SK-N-SH (cell line): ENCODE measurements around the gene CHCHD3. TPM values are rescaled to one million over a fixed set of nuclear protein-coding genes. Genes with fewer than 3 reads are reported as not detected.

ENCODE experiments used
- CTCF ChIA-PET: fragments of 300-600, 350-600 bp; formaldehyde crosslinking; extraction: SDS; loops from one replicate; lab custom pipeline; 2021; lab: Yijun Ruan, JAX
- POLR2A ChIA-PET: fragments of 350-600 bp; sonication (Branson Sonifier 250); formaldehyde crosslinking; extraction: SDS; loops from one replicate; lab custom pipeline; 2020; ENCODE audit warnings: antibody characterized with exemption, inconsistent platforms; lab: Yijun Ruan, JAX
- DNase-seq: peaks from one replicate; pipeline ENCODE4 v3.0.0; 2012
- H2AFZ ChIP-seq: fragments of 200-600 bp; sonication (generic); 2 replicates; pipeline ENCODE4 v1.8.1; 2016; ENCODE audit warnings: antibody characterized with exemption, mild to moderate bottlenecking, low read depth
- H3F3A ChIP-seq: fragments of 200-600 bp; sonication (generic); replicated peaks from 2 replicates; pipeline ENCODE3; 2016; ENCODE audit warnings: antibody characterized with exemption, mild to moderate bottlenecking; ENCODE audit not compliant: insufficient read depth
- H3K27ac ChIP-seq, 2 experiments: fragments of 200-500 bp in 1 of 2; fragments of 200-600 bp in 1 of 2; sonication (Bioruptor generic) in 1 of 2; sonication (generic), shearing (Covaris generic) in 1 of 2; 2 replicates each; pipeline versions ENCODE4 v1.5.1 to v1.6.1; 2014 to 2016; ENCODE audit warnings: low read depth in 2 of 2, inconsistent platforms in 1 of 2, low read length in 1 of 2, mild to moderate bottlenecking in 1 of 2, mixed read lengths in 1 of 2
- H3K27me3 ChIP-seq: fragments of 200-600 bp; sonication (generic), shearing (Covaris generic); 2 replicates; pipeline ENCODE4 v1.6.1; 2016; ENCODE audit warnings: mixed run types; ENCODE audit not compliant: insufficient read depth
- H3K36me3 ChIP-seq, 2 experiments: fragments of 200-500 bp in 1 of 2; fragments of 200-600 bp in 1 of 2; sonication (Bioruptor generic) in 1 of 2; sonication (generic) in 1 of 2; replicated peaks in 1 of 2; 2 replicates each; pipeline versions ENCODE3 to v1.5.1; 2014 to 2016; ENCODE audit warnings: low read length in 1 of 2, mild to moderate bottlenecking in 1 of 2; ENCODE audit not compliant: insufficient read depth in 2 of 2, control insufficient read depth in 1 of 2
- H3K4me1 ChIP-seq, 2 experiments: fragments of 200-500 bp in 1 of 2; fragments of 200-600 bp in 1 of 2; sonication (Bioruptor generic) in 1 of 2; sonication (generic), shearing (Covaris generic) in 1 of 2; 2 replicates each; pipeline versions ENCODE4 v1.5.1 to v1.6.1; 2014 to 2016; ENCODE audit warnings: low read depth in 1 of 2, low read length in 1 of 2, mixed run types in 1 of 2; ENCODE audit not compliant: insufficient read depth in 2 of 2, control insufficient read depth in 1 of 2
- H3K4me2 ChIP-seq: fragments of 200-600 bp; sonication (generic), shearing (Covaris generic); 2 replicates; pipeline ENCODE4 v1.6.1; 2017; ENCODE audit warnings: mixed run types
- H3K4me3 ChIP-seq, 2 experiments: fragments of 200-500 bp in 1 of 2; fragments of 200-600 bp in 1 of 2; sonication (Bioruptor generic) in 1 of 2; sonication (generic), shearing (Covaris generic) in 1 of 2; 2 replicates each; pipeline versions ENCODE4 v1.5.1 to v1.8.1; 2014 to 2016; ENCODE audit warnings: low read depth in 2 of 2, inconsistent platforms in 1 of 2, low read length in 1 of 2, mild to moderate bottlenecking in 1 of 2, mixed read lengths in 1 of 2, moderate library complexity in 1 of 2
- H3K79me2 ChIP-seq: fragments of 200-600 bp; sonication (generic); 2 replicates; pipeline ENCODE4 v1.8.1; 2017; ENCODE audit warnings: mild to moderate bottlenecking; ENCODE audit not compliant: insufficient read depth
- H3K9ac ChIP-seq: fragments of 200-600 bp; sonication (generic); 2 replicates; pipeline ENCODE4 v1.6.1; 2017; ENCODE audit warnings: mixed run types
- H3K9me2 ChIP-seq: fragments of 200-600 bp; sonication (generic); 2 replicates; pipeline ENCODE4 v1.6.1; 2017; ENCODE audit warnings: mixed run types
- H3K9me3 ChIP-seq: fragments of 200-600 bp; sonication (generic); 2 replicates; pipeline ENCODE4 v1.6.1; 2017; ENCODE audit warnings: mixed run types, mild to moderate bottlenecking, moderate library complexity
- H4K20me1 ChIP-seq: fragments of 200-600 bp; sonication (generic); 2 replicates; pipeline ENCODE4 v1.6.1; 2017; ENCODE audit warnings: mild to moderate bottlenecking, mixed run types; ENCODE audit not compliant: insufficient read depth
- CTCF ChIP-seq: fragments of 200-600 bp; sonication (generic); IDR thresholded peaks from 2 replicates; pipeline ENCODE4 v1.6.1; 2017; ENCODE audit warnings: antibody characterized with exemption, mild to moderate bottlenecking, moderate library complexity
- ELF1 ChIP-seq: IDR thresholded peaks from 2 replicates; pipeline ENCODE4 v1.4.0; 2012
- EZH2phosphoT487 ChIP-seq: fragments of 200-600 bp; sonication (generic); IDR thresholded peaks from 2 replicates; pipeline ENCODE4 v1.6.1; 2017; ENCODE audit warnings: low read depth, mixed run types, mild to moderate bottlenecking, antibody characterized with exemption, moderate library complexity, borderline replicate concordance
- FOSL2 ChIP-seq: IDR thresholded peaks from 2 replicates; pipeline ENCODE4 v1.4.0; 2012; ENCODE audit warnings: low read depth, mild to moderate bottlenecking, moderate library complexity, borderline replicate concordance
- FOXM1 ChIP-seq: IDR thresholded peaks from 2 replicates; pipeline ENCODE4 v1.4.0; 2012; ENCODE audit warnings: low read depth, mild to moderate bottlenecking
- GABPA ChIP-seq: IDR thresholded peaks from 2 replicates; pipeline ENCODE4 v1.4.0; 2012; ENCODE audit warnings: low read depth, mild to moderate bottlenecking
- GATA2 ChIP-seq: sonication (generic); formaldehyde crosslinking; IDR thresholded peaks from 2 replicates; pipeline ENCODE4 v1.5.0; 2020; ENCODE audit warnings: mild to moderate bottlenecking, missing genetic modification reagents
- IRF3 ChIP-seq: fragments of 150-350 bp; IDR thresholded peaks from 2 replicates; pipeline ENCODE4 v1.6.1; 2016; ENCODE audit warnings: mild to moderate bottlenecking, low read depth, low read length
- JUND ChIP-seq: IDR thresholded peaks from 2 replicates; pipeline ENCODE4 v1.4.0; 2012
- MAX ChIP-seq: IDR thresholded peaks from 2 replicates; pipeline ENCODE4 v1.4.0; 2012; ENCODE audit warnings: low read depth
- MEF2A ChIP-seq: IDR thresholded peaks from 2 replicates; pipeline ENCODE4 v1.4.0; 2012; ENCODE audit warnings: low read depth, borderline replicate concordance
- NFIC ChIP-seq: IDR thresholded peaks from 2 replicates; pipeline ENCODE4 v1.4.0; 2012; ENCODE audit warnings: borderline replicate concordance
- NRF1 ChIP-seq: IDR thresholded peaks from 2 replicates; pipeline ENCODE4 v1.6.1; 2012; ENCODE audit warnings: low read depth, mild to moderate bottlenecking, low read length
- PBX3 ChIP-seq: IDR thresholded peaks from 2 replicates; pipeline ENCODE4; 2012
- POLR2AphosphoS5 ChIP-seq: IDR thresholded peaks from 2 replicates; pipeline ENCODE4 v1.6.1; 2012; ENCODE audit warnings: low read depth, low read length
- RAD21 ChIP-seq: IDR thresholded peaks from 2 replicates; pipeline ENCODE4 v1.6.1; 2012; ENCODE audit warnings: mild to moderate bottlenecking, low read length
- RCOR1 ChIP-seq: fragments of 150-350 bp; IDR thresholded peaks from 2 replicates; pipeline ENCODE4 v1.6.1; 2017; ENCODE audit warnings: antibody characterized with exemption, low read length
- SIN3A ChIP-seq: IDR thresholded peaks from 2 replicates; pipeline ENCODE4 v1.6.1; 2012; ENCODE audit warnings: low read depth, mild to moderate bottlenecking, low read length, moderate library complexity, borderline replicate concordance
- TAF1 ChIP-seq: IDR thresholded peaks from 2 replicates; pipeline ENCODE4 v1.6.1; 2012; ENCODE audit warnings: low read depth, mild to moderate bottlenecking, low read length, moderate library complexity, borderline replicate concordance
- TCF12 ChIP-seq: IDR thresholded peaks from 2 replicates; pipeline ENCODE4 v1.4.0; 2012
- USF1 ChIP-seq: IDR thresholded peaks from 2 replicates; pipeline ENCODE4 v1.4.0; 2012; ENCODE audit warnings: low read depth, borderline replicate concordance
- USF2 ChIP-seq: fragments of 150-350 bp; IDR thresholded peaks from 2 replicates; pipeline ENCODE4 v1.6.1; 2017; ENCODE audit warnings: antibody characterized with exemption, low read length, low read depth, borderline replicate concordance
- YY1 ChIP-seq: IDR thresholded peaks from 2 replicates; pipeline ENCODE4 v1.4.0; 2012; ENCODE audit warnings: low read depth, mild to moderate bottlenecking
- WGBS: methylation state at CpG from one replicate; pipeline ENCODE4 v1.1.6; 2017; ENCODE audit warnings: low lambda C conversion rate; 5-methylcytosine and 5-hydroxymethylcytosine counted together
- polyA plus RNA-seq, 3 experiments: library from polyadenylated mRNA; depleted of rRNA; stranded (reverse); fragments of >200 nt; gene quantifications; 2 replicates each; pipeline ENCODE4 v1.2.3, GENCODE V29; 2012

Gene CHCHD3
- polyA plus RNA-seq, 1 of the 3 experiments (the other 2 are of a cell fraction): 97.1 TPM

- Histone ChIP-seq H4K20me1 (no peaks in the 10 kb centered on the region), H3K9me3 (no peaks in the 10 kb centered on the region), H3K79me2 (peaks cover 52% of the 10 kb centered on the region; the same call in 1 of the 2 replicates), H3K9ac (no peak overlapping the region), H2AFZ (no peak overlapping the region), H3K27ac (no peak overlapping the region), H3K4me1 (peaks cover 0 to 2% of the 10 kb centered on the region in 2 experiments; a peak in 2 of 4 replicates)
- 93% methylated on average over 7 of the region's 7 CpGs for WGBS
- TF ChIP-seq EZH2phosphoT487 (no peak), JUND (no peak), SIN3A (no peak), IRF3 (no peak), RAD21 (no peak), MEF2A (no peak), USF1 (no peak), USF2 (no peak), TAF1 (no peak), POLR2AphosphoS5 (no peak), FOXM1 (no peak)
- TF ChIP-seq, all 33 proteins: peak for 0
- no peak for DNase-seq
- CTCF ChIA-PET: interaction anchor here (0.7 to 2.2 kb wide), 3 partner anchors 8 to 11 kb away, joined by 4 to 11 read pairs (median 7); no protein-coding TSS in a partner anchor
- Histone ChIP-seq H3K4me3 (no peak overlapping the region), H3K27me3 (no peaks in the 10 kb centered on the region), H3K9me2 (no peaks in the 10 kb centered on the region), H3K36me3 (peaks cover 0 to 6% of the 10 kb centered on the region in 2 experiments), H3F3A (no peaks in the 10 kb centered on the region), H3K4me2 (no peak overlapping the region)
- POLR2A ChIA-PET: no interaction called here
Measured at GRCh38 chr7:133040674-133041073, 41.2 kb downstream of the CHCHD3 start.

GRCh38 chr7:133040178-133040577, 41.7 kb downstream of the CHCHD3 start:
- H4K20me1 ChIP-seq: no peaks in the 10 kb centered on the region
- ChIA-PET POLR2A (no interaction called here), CTCF (interaction anchor here (2.2 kb wide), 1 partner anchor 11 kb away, joined by 11 read pairs; no protein-coding TSS in a partner anchor)

More at GRCh38 chr7:133040178-133040577, 41.7 kb downstream of the CHCHD3 start:
- peaks cover 0 to 6% of the 10 kb centered on the region in 2 experiments for H3K36me3 ChIP-seq
- H3K27me3 ChIP-seq: no peaks in the 10 kb centered on the region
- H3K4me1 ChIP-seq: peaks cover 0 to 2% of the 10 kb centered on the region in 2 experiments; a peak in 2 of 4 replicates
- TF ChIP-seq NFIC (no peak), PBX3 (no peak), GABPA (no peak), RCOR1 (no peak), USF2 (no peak), MAX (no peak), YY1 (no peak), POLR2AphosphoS5 (no peak), GATA2 (no peak), EZH2phosphoT487 (no peak), ELF1 (no peak), SIN3A (no peak), TCF12 (no peak), RAD21 (no peak), NRF1 (no peak), FOSL2 (no peak), CTCF (no peak)
- H3K4me3 ChIP-seq: no peak overlapping the region
- H3K79me2 ChIP-seq: peaks cover 49% of the 10 kb centered on the region; the same call in 1 of the 2 replicates
- no peak overlapping the region for H3K9ac ChIP-seq
- no peak overlapping the region for H2AFZ ChIP-seq
- no peaks in the 10 kb centered on the region for H3F3A ChIP-seq
- 88% methylated on average over 1 of the region's 1 CpG for WGBS
- no peaks in the 10 kb centered on the region for H3K9me2 ChIP-seq
- DNase-seq: no peak
- H3K4me2 ChIP-seq: no peak overlapping the region
- no peaks in the 10 kb centered on the region for H3K9me3 ChIP-seq
- no peak overlapping the region for H3K27ac ChIP-seq
